DMS114 treated with DMSO at 0.1 percent for 48 hours (cell line): ENCODE results near the gene KCNJ11.

Experiments
- DNase-seq: peaks from one replicate; lab custom pipeline; 2025; ENCODE audit not compliant: unreplicated experiment; lab: John Stamatoyannopoulos, UW

Gene KCNJ11

GRCh38 chr11:17408641-17409040, 20.2 kb upstream of the KCNJ11 start:
- no peak for DNase-seq

DNA sequence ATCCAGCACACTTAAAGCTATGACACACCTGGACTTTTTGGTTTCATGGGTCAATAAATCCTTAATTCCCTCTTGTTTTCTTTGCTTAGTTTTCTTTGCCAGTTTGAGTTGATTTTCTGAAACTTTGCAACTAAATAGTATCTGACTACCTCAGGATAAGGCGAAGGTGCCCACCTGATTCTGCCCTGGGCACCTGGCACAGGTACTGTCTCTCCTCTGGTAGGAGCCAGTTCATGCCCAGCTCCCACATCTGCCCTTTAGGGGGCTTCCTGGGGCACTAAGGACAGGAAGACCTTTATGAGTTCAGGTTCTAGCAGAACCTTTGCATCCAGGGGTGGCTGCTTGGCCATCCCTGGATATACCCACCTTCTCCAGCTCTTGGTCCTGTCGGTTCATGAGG, 19.6 kb upstream of the KCNJ11 start:
- DNase-seq = no peak

DNA sequence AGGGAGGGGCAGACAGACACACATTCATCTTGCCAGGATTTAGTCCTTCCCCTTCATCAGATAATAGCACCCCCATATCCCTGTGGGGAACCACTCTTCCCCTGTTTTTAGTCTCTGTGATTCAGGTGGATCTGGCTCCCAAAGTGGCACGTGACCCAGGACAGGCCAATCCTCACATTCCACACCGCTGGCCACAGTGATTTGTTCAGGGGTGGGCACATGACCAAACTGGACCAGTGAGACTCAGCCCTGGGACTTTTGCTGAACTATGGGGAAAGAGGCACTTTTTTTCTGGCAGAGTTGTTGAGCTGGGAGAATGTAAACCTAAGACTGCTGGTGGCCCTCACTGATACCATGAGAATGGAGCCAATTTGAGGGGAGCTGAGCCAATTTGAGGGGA, 19.1 kb upstream of the KCNJ11 start:
- DNase-seq = no peak

DNA sequence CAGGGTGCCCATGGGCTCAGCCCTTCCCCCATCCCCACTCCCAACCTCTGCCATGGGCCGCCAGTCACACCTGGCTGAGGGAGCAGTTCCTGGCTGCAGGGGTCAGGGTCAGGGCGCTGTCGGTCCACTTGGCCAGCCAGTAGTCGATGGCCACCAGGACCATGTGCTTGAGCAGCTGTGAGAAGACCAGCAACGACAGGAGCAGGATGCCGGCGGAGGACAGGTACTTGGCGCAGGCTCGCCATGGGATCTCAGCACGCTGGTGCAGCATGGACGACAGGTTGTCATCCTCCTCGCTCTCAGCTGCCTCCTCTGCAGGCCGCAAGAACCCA, 18.3 kb upstream of the KCNJ11 start:
- no peak for DNase-seq

- DNase-seq = no peak
Measured at GRCh38 chr11:17406082-17406817, 17.8 kb upstream of the KCNJ11 start.

GRCh38 chr11:17405232-17406005, 17.0 kb upstream of the KCNJ11 start:
- DNase-seq = no peak

GRCh38 chr11:17403980-17404759, 15.7 kb upstream of the KCNJ11 start:
- no peak for DNase-seq

DNA sequence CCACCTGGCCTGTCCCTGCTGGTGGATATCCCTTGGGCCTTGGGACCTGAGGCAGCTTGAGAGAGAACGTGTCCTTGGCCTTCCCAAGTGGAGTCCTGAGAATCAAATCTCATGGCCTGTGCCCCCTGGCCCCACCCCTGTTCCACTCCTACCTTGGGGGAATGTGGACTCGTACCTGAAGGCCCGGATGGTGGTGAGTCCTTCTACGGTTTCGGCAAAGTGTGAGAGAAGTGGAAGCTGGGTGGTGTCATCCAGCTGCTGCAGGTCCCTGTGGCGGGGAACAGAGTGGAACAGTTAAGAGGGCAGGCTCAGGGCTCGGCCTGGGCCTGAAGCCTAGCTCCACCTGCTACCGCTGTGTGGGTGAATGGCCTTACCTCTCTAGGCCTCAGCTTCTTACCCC, 14.0 kb upstream of the KCNJ11 start:
- no peak for DNase-seq

GRCh38 chr11:17401841-17402240, 13.4 kb upstream of the KCNJ11 start:
- DNase-seq = no peak

DNA sequence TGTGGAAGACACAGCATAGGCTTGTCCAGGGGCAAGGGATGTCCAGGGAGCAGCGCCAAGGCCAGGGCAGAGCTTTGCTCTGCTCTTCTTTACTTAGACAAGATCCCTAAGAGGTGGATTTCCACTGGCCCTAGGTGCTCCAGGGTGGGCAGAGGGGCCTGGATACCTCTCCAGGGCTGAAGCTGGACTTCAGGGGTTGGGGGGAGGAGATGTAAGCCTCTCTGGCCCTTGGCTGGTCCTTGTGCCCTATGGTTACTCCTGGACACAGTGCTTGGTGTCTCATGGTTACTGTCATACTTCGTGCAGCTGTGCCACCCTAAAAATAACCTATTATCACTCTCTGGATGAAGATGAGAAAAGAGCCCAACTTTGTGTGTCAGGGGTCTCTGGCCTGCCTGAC, 12.9 kb upstream of the KCNJ11 start:
- DNase-seq = no peak

DNA sequence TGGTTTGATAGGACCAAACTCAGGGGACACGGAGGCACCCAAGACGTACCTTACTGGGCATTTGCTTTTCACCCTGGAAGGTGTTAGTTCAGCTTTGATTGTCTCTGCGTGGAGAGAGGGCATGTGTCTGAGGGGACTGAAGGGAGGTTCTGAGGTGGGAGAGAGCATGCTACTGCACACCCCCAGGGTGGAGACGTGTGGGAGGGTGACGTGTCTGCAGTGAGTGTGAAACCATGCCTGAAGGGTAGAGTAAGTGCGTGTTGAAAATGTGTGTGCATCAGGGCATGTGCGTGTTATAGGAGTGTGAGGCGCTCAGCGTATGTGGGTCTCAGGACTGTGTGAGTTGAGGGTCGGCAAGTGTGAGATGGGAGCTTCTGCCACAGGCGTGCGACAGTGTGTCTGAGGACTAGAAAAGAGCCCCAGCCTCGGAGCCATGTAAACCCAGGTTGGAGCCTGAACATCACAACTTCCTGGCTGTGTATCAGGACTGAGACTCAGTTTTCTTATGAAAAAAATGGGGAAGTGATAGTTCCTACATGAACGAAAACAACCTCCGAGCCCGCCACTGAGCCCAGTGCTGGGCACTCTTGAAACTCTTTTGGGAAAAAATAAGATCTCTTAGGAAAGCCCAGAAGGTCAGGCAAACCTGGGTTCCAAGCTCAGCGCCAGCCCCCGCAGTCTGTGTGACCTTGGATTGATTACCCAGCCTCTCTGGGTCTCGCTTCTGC, 11.8 kb upstream of the KCNJ11 start:
- no peak for DNase-seq

GRCh38 chr11:17399236-17399635, 10.8 kb upstream of the KCNJ11 start:
- no peak for DNase-seq

- DNase-seq = no peak
Measured at GRCh38 chr11:17397311-17398002, 9.0 kb upstream of the KCNJ11 start.

DNA sequence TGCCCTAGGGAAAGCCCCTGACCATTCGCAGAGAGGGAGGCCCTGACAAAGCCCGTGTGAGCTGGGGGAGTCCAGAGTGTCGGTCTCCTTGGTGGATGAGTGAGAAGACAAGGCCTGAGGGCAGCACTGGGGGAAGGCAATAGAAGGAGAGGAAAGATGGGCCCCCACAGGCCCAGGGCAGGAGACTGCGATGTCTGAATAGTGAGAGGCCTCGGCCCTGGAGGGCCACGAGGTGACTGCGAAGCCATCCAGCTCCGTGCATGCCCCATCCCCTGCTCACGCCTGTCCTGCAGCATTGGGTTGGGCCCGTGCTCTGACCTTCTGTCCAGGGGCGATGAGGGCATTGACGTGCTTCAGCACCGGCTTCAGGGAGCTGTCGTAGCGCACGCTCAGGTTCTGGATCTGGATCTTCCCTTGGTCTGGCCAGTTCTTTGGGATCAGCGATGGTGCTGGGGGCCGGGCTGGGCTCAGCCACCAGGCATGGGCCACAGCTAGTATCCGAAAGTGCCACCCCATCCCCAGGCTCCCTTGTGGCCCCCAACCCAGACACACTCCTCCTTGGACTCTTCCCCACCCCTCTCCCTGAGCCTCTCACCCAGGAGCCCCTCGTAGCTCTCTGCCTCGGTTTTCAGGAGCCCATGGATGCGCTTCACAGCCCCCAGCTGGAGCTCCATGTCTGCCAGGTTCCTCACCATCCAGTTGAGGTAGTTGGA, 8.3 kb upstream of the KCNJ11 start:
- no peak for DNase-seq

DNA sequence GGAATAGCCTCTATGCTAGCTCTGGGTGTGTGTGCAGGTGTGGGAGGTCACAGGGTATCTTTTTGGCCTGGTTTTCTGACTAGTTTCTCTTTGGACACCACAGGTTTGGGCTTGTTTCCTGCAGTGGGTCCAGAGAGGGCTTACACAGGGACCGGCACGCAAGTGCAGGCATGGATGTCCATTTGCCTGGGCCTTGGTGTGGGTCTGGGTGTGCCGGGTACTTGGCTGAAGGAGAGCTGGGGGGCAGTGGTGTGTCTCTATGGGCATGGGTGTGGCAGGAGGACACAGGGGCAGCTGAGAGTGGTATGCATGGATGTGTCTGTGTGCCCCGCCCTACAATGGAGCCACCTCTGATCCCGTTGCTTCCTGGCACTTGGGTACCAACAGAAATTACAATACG, 7.5 kb upstream of the KCNJ11 start:
- no peak for DNase-seq

GRCh38 chr11:17395554-17395961, 7.1 kb upstream of the KCNJ11 start:
- DNase-seq = no peak

DNA sequence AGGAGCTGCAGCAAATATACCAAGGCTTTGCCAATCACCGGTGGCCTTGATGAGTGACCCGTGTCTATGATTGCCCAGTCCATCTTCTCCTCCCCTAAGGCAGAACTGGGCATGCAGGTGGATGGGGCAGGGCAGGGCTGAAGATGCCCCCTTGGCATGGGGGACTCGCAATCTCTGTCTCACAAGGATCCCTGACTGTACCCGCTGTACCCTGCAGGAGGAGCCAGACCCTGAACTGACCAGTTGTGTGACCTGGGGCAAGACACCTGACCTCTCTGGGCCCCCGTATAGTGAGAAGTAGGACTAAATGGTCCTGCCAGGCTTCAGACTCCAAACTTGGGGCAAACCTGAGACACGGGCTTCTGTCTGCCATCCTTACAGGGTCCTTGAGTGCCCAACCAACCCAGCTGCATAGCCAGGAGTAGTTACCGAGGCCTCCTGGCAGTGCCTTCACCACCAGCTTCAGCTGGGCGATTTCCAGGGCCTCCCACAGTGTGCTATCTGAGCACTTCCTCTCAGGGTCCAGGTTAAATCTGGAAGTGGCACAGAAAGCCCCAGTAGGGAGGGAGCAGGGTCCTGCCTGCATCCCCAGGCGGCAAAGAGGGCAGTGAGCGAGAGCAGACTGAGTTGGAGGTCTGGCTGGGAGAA, 6.4 kb upstream of the KCNJ11 start:
- DNase-seq = no peak

DNA sequence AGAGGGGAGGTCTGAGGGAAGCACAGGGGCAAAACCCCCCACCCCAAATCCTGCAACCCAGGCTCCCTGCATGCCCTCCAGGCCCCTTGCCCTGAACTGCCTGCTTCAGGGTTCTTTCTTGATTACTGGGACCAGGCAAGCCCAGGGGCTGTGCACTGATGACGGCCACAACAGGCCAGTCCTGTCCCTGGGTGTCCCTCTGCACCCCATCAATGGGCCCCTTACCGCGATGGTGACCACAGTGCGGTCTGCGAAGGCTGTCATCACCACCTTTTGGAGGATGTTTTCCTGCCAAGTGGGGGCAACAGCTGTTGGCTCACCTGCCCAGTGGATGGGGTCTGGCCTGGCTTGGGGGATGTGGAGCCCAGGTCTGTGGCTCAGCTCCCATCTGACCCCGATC, 5.0 kb upstream of the KCNJ11 start:
- no peak for DNase-seq

DNA sequence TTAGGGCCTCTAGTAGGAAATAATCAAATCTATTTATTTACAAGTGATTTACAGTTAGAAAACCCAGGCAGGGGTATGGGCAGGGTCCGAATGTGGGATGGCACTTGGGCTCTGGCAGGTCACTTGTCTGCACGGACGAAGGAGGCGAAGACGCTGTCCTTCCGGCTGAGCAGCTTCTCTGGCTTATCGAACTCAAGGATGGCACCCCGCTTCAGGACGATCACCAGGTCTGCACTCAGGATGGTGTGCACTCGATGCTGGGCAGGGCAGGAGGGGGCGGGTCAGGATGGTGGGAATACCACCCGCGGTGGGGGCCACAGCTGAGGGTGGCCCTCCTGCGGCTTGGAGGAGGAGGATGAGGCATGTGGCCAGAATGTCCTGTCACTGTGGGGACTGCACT, 4.4 kb upstream of the KCNJ11 start:
- DNase-seq = no peak
